Measurements from ENCODE around the gene WDR75. TPM values are rescaled to one million over a fixed set of nuclear protein-coding genes. Genes with fewer than 3 reads are reported as not detected.
"Not testable (repeated sequence)": the region's sequence is repeated elsewhere in the genome, so short reads cannot be mapped to it uniquely, and the experiment has no call there.

Gene WDR75
- total RNA-seq, 1 experiment from 2014 or later, result 68.4 TPM

DNA sequence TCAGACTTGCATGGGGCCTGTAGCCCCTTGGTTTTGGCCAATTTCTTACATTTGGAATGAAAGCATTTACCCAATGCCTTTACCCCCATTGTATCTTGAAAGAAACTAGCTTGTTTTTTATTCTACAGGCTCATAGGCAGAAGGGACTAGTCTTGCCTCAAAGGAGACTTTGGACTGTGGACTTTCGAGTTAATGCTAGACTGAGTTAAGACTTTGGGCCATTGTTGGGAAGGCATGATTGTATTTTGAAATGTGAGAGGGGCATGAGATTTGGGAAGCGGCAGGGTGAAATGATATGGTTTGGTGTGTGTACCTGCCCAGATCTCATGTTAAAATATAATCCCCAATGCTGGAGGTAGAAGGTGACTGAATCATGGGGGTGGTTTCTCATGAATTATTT lies 13.4 kb upstream of the WDR75 start:
- H3K27me3 ChIP-seq, result no peaks in the 10 kb centered on the region
- no peak for DNase-seq
- no peak overlapping the region for H3K4me3 ChIP-seq
- H3K36me3 ChIP-seq, result no peaks in the 10 kb centered on the region
- H3K9me3 ChIP-seq, result no peaks in the 10 kb centered on the region

DNA sequence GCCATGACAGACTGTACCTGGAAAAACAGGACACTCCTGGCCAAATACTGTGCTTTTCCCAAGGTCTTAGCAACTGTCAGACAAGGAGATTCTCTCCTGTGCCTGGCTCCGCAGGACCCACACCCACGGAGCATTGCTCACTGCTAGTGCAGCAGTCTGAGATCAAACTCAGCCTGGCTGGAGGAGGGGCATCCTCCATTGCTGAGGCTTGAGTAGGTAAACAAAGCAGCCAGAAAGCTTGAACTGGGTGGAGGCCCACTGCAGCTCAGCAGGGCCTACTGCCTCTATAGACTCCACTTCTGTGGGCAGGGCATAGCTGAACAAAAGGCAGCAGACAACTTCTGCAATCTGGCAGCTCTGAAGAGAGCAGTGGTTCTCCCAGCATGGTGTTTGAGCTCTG lies 10.8 kb upstream of the WDR75 start:
- DNase-seq, H3K9me3 ChIP-seq, H3K36me3 ChIP-seq, H3K27me3 ChIP-seq, H3K4me3 ChIP-seq: not testable (repeated sequence)

DNA sequence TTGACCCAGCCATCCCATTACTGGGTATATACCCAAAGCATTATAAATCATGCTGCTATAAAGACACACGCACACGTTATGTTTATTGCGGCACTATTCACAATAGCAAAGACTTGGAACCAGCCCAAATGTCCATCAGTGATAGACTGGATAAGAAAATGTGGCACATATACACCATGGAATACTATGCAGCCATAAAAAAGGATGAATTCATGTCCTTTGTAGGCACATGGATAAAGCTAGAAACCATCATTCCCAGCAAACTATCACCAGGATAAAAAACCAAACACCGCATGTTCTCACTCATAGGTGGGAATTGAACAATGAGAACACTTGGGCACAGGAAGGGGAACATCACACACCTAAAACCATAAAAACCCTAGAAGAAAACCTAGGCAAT lies 5.5 kb upstream of the WDR75 start:
- not testable (repeated sequence) for H3K9me3 ChIP-seq, H3K27me3 ChIP-seq, H3K36me3 ChIP-seq, H3K4me3 ChIP-seq, DNase-seq

DNA sequence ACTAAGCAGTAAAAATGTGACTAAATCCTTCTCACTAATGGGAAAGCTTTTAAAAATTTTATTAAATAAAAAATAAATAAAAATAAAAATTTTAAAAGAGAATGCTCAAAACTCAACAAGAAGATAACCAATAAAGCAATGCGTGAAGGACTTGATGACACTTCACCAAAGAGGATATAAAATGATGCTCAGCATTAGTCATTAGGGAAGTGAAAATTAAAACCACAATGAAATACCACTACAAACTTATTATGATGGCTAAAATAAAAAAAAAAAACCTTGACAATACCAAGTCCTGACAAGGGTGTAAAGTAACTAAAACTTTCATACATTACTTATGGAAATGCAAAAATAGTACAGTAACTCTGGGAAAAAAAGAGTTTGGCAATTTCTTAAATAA lies 3.3 kb upstream of the WDR75 start:
- no peak overlapping the region for H3K4me3 ChIP-seq
- H3K27me3 ChIP-seq, result no peaks in the 10 kb centered on the region
- DNase-seq, result no peak
- H3K9me3 ChIP-seq, result peaks cover 3% of the 10 kb centered on the region; the same call in 1 of the 2 replicates
- H3K36me3 ChIP-seq, result peaks cover 3% of the 10 kb centered on the region

DNA sequence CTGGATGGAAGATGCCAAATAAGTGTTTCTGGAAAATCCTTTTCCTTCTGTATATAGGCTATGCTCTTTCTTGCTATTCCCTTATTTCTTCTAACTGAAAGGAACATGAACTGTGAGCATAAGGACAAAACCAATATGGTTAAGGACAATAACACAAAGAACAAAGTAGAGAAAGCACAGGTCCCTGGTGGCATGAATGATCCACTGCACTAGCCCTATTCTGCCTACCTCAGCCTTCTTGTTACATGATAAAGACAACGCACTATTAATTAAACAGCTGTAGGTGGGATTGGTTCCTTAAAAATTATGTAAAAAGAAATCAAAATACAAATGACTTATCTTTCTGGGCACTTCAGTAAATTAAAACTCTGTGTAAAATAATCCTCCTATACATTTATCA lies 1.9 kb upstream of the WDR75 start:
- Histone ChIP-seq H3K27me3 (no peaks in the 10 kb centered on the region), H3K9me3 (peaks cover 3% of the 10 kb centered on the region; the same call in 1 of the 2 replicates), H3K36me3 (peaks cover 15% of the 10 kb centered on the region), H3K4me3 (no peak overlapping the region)
- no peak for DNase-seq

DNA sequence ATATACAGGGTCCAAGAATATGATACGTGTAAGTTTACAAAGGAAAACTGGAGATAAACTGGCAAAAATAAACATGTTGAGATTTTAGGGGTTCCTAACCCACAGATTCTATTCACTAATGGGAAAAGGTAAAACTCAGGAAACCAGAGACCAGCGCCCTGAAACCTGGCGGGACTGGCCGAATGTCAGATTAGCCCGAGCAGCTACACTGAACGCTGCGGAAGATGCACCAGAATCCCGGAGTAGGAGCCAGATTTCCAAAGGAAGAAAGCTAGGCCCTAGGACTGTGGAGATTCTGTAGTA lies 679 bp upstream of the WDR75 start:
- no peak for DNase-seq
- H3K9me3 ChIP-seq, result no peaks in the 10 kb centered on the region; the same call in 1 of the 2 replicates
- no peaks in the 10 kb centered on the region for H3K27me3 ChIP-seq
- peaks cover 25% of the 10 kb centered on the region for H3K36me3 ChIP-seq
- H3K4me3 ChIP-seq, result peak overlapping the region; percentile 71

DNA sequence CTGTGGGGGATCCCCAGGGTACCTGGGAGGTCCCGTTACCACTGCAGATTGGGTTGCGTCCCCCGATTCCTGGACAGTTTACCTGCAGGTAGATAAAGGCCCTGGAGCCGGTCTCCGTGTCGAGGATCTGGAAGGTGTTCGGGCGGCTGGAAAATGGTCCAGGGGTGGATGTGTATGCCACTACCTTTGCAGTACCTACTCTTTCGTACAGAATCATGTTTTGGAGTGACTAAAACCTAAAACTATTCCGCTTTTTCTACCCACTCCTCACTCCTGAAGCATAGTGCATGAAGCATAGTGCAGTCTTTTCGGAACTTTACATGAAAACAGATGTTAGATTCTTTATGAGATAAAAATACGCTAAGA lies 418 bp downstream of the WDR75 start:
- Histone ChIP-seq H3K9me3 (no peaks in the 10 kb centered on the region), H3K4me3 (peak overlapping the region; percentile 71), H3K27me3 (no peaks in the 10 kb centered on the region), H3K36me3 (peaks cover 34% of the 10 kb centered on the region)
- no peak for DNase-seq

DNA sequence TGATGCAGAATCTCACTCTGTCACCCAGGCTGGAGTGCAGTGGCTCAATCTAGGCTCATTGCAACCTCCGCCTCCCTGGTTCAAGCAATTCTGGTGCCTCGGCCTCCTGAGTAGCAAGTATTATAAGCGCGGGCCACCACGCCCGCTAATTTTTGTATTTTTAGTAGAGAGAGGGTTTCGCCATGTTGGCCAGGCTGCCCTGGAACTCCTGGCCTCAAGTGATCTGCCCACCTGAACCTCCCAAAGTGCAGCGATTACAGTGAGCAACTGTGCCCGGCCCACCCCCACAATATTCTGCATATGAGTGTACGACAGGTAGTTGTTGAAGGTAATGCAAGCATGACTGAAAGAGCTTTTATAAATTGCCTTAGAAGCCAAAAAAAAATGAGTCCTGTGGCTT lies 1.2 kb downstream of the WDR75 start:
- DNase-seq, result no peak
- Histone ChIP-seq H3K27me3 (no peaks in the 10 kb centered on the region), H3K4me3 (peak overlapping the region; percentile 71), H3K9me3 (no peaks in the 10 kb centered on the region), H3K36me3 (peaks cover 41% of the 10 kb centered on the region)

DNA sequence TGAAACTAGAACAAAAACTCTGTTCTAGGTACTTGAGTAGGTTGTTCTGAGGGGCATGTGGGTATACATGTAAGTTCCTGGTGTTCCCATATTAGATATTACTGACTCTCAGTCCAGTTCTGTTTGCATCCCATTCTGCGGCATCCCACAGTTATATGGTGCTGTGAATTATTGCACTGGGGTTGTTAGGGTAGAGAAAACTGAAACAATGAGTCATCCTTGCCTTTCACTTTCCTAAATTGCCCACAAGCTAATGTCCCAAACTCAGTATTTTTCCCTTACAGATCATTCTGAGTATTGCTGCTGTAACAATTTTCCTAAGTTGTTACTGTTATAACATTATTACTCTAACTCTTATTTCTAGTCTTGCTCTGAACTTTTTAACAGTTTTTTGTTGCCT lies 3.0 kb downstream of the WDR75 start:
- no peak for DNase-seq
- peaks cover 60% of the 10 kb centered on the region for H3K36me3 ChIP-seq
- H3K27me3 ChIP-seq, result no peaks in the 10 kb centered on the region
- H3K9me3 ChIP-seq, result no peaks in the 10 kb centered on the region
- H3K4me3 ChIP-seq, result no peak overlapping the region

DNA sequence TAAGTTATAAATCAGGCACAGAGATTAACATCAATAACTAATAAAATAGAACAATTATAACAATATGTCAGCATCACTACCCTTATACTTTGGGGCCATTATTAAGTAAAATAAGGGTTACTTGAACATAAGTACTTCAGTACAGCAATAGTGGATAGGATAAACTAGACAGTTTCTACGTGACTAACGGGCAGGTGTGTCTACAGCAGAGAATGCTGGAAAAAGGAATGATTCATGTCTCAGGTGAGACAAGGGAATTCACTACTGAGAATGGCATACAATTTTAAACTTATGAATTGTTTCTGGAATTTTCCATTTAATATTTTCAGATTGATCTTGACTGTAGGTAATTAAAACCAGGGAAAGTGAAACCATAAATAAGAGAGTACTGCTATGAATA lies 5.5 kb downstream of the WDR75 start:
- H3K36me3 ChIP-seq, result peaks cover 82% of the 10 kb centered on the region

DNA sequence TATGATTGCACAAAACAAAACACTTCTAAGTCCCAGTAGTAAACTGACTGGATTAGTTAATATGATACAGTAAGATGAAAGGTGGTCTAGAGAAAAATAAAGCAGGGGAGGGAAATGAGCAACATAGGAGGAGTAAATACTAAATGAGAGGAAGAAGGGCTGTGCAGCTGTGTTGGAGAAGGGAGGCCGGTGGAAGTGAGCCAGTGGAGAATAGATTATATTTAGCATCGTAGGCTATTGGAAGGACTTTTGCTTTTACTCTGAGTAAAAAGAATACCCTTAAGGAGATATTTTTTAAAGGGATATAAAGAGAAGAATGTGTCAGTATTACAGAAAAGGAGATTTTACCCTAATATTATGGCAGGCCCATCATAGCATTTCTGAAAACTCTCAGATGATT lies 12.7 kb downstream of the WDR75 start:
- DNase-seq, result no peak
- Histone ChIP-seq H3K27me3 (no peaks in the 10 kb centered on the region), H3K36me3 (peaks cover 87% of the 10 kb centered on the region), H3K9me3 (no peaks in the 10 kb centered on the region), H3K4me3 (no peak overlapping the region)

More for the DNA sequence above, 5.5 kb downstream of the WDR75 start:
- Histone ChIP-seq H3K4me3 (no peak overlapping the region), H3K9me3 (no peaks in the 10 kb centered on the region), H3K27me3 (no peaks in the 10 kb centered on the region)
- DNase-seq, result no peak

DNA sequence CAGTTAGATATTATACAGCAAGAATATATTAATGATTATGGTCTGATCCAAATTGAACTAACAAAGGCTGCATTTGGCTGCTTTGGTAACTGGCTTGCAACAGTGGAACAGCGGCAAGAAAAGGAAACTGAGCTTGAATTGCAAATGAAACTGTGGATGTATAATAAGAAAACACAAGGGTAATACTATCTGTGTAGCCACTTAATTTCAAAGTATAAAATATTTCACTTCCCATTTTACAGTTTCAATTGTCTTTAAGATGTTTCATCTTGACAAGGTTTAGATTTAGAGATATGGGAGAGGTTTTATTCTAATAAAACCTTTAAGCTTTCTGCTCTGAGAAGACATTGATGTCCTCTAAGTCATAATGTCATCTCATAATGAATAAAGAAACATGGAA lies 23.8 kb downstream of the WDR75 start:
- no peak for DNase-seq
- H3K9me3 ChIP-seq, result no peaks in the 10 kb centered on the region
- peaks cover 84% of the 10 kb centered on the region for H3K36me3 ChIP-seq
- H3K27me3 ChIP-seq, result no peaks in the 10 kb centered on the region
- H3K4me3 ChIP-seq, result no peak overlapping the region

DNA sequence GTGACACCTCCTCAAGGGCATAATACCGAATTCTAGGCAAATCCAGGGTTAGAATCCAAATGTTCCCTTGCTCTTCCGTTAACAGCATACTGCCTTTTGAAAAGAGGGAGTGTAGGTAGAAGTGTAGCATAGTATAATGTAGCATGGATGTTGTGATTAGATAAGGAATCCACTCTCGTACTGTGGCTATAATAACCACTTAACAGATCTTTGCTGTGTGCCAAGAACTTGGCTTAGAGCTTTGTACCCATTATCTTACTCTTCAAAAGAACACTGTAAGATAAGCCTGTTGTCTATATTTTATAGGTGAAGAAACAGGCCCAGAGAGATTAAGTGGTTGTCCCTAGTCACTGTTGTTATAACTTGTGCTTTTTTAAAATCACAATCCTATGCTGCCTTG lies 24.2 kb downstream of the WDR75 start:
- Histone ChIP-seq H3K27me3 (no peaks in the 10 kb centered on the region), H3K9me3 (no peaks in the 10 kb centered on the region), H3K36me3 (peaks cover 86% of the 10 kb centered on the region), H3K4me3 (no peak overlapping the region)
- no peak for DNase-seq

DNA sequence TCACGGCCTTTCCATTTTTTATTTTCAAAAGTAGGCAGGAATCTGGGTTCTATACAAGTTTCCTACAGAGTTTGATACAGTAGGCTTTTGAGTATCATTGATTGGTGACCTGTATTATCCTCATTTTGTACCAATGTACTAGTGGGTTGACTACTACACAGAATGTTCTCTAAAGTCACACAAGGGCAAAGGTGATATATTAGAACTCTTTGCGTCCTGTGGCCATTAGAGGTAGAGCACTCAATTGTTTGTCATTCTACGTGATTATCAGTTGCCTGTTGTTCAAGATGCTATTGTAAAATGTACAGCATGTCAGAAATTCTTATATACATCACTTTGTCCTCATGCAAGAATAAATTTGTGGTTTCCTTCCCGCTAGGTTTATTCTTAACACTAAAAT lies 24.8 kb downstream of the WDR75 start:
- Histone ChIP-seq H3K4me3 (no peak overlapping the region), H3K9me3 (no peaks in the 10 kb centered on the region), H3K36me3 (peaks cover 86% of the 10 kb centered on the region), H3K27me3 (no peaks in the 10 kb centered on the region)
- DNase-seq, result no peak

DNA sequence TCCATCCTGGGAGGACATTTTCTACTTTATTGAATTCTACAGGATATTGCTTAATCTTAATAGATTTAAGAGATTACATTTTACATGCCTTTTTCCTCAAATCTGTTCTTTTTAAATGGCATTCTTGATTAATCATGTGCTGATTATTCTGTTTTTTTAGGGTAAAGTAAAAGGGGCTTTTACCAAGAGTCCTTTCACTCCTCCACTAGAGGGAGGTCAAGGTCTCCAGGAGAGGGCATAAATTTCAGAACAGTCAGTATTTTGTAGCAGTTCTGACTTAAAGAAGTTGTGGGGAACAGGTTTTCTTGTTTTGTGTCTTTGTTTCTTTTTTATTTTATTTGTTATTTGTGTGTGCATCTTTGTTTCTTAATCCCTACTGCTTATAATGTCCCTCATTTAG lies 25.4 kb downstream of the WDR75 start:
- no peaks in the 10 kb centered on the region for H3K27me3 ChIP-seq
- no peak overlapping the region for H3K4me3 ChIP-seq
- H3K9me3 ChIP-seq, result no peaks in the 10 kb centered on the region
- peaks cover 89% of the 10 kb centered on the region for H3K36me3 ChIP-seq
- no peak for DNase-seq

DNA sequence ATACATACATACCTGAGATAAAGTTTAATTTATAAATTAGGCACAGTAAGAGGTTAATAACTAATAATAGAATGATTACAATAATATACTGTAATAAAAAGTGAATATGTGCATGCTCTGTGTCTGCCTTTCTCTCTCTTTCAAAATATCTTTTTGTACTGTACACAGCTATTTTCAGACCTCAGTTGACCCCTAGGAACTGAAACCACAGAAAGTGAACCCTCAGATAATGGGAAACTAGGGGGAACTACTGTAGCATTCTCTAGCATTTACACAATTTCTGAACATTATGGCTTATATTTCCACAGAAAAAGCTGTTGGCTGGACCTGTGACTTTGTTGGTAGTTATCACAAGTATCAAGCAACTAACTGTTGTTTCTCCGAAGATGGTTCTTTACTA lies 25.9 kb downstream of the WDR75 start:
- no peak overlapping the region for H3K4me3 ChIP-seq
- no peaks in the 10 kb centered on the region for H3K27me3 ChIP-seq
- no peak for DNase-seq
- H3K9me3 ChIP-seq, result no peaks in the 10 kb centered on the region
- peaks cover 87% of the 10 kb centered on the region for H3K36me3 ChIP-seq

DNA sequence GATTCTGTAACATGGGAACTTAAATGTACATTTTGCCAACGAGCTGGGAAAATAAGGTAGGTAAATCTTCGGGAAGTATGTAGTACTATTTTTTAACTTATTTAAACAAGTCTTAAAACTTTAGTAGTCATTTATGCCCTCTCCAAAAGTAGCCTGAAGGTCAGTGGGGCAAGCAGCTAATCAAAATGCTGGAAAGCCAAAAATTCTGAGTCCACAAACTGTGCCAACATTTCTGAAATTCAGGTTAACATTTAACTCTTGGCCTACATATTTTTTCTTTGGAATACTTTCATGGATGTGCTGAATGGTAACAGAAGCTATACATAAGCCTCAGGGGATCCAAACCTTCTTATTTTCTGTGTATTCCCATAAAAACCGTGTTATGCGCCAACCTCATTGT lies 26.3 kb downstream of the WDR75 start:
- H3K4me3 ChIP-seq, result no peak overlapping the region
- no peaks in the 10 kb centered on the region for H3K9me3 ChIP-seq
- DNase-seq, result no peak
- H3K27me3 ChIP-seq, result no peaks in the 10 kb centered on the region
- H3K36me3 ChIP-seq, result peaks cover 88% of the 10 kb centered on the region

DNA sequence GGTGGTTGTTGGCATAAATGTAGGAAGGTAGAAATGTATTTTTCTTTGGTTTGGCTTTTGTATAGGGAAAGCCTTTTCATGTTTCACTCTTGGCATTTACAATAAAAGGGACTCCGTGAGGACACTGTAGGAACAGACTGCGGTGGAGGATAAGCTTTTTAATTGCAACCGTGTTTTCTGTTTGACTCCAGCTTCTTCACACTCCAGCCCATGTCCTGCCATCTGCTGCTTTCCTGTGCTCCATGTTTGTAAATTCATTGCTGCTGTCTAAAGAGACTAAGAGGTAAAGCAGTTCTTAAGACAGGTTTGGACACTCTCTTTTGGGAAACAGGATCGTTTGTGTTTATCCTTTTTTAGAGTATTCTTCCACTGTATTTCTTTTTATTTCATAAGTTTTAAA lies 33.3 kb downstream of the WDR75 start:
- Histone ChIP-seq H3K9me3 (no peaks in the 10 kb centered on the region), H3K36me3 (peaks cover 51% of the 10 kb centered on the region), H3K27me3 (no peaks in the 10 kb centered on the region), H3K4me3 (no peak overlapping the region)
- no peak for DNase-seq

DNA sequence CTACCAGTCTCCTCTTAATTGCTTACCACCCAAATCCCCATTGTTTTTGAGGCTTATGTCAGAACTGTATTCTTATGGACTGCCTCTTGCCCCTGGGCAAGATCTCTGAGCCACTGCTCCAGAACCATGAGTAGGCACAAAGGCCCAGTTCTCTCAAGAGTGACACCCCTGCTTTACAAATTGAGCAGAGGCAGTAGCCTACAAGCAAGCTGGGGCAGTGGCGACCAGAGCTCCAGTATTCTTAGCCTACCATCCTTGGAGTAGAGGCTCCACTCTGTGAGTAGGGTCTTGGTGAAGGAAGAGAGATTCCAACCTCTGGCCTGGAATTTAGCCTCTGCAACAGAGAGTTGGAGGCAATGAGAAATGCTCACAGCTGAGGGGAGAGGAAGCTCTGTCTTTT lies 36.5 kb downstream of the WDR75 start:
- Histone ChIP-seq H3K4me3 (no peak overlapping the region), H3K27me3 (no peaks in the 10 kb centered on the region), H3K9me3 (no peaks in the 10 kb centered on the region), H3K36me3 (peaks cover 25% of the 10 kb centered on the region)
- DNase-seq, result no peak

All from MG63 (cell line).